ENCODE data around the gene CRYAB.

Gene CRYAB

GRCh38 chr11:111923951-111924350, 12.4 kb upstream of the CRYAB start:
- peak overlapping the region in 1 of 2 donors; percentile 42 for H3K4me3 ChIP-seq
- no peaks in the 10 kb centered on the region for H3K9me3 ChIP-seq
- H3K4me1 ChIP-seq: peaks cover 0 to 59% (median 36%) of the 10 kb centered on the region in 4 donors
- no peak for DNase-seq
- peaks cover 0 to 4% (median 4%) of the 10 kb centered on the region in 3 donors for H3K36me3 ChIP-seq
- no peaks in the 10 kb centered on the region for H3K27me3 ChIP-seq
- peak overlapping the region; percentile 87 to 89 for H3K27ac ChIP-seq
- no peak for TF ChIP-seq CTCF (IDR thresholded peaks at IDR 0.05)
- intact Hi-C loops (cut with DNase I; ENCODE audit: low total_unique reads): no loop called here

GRCh38 chr11:111923351-111923788, 11.8 kb upstream of the CRYAB start:
- TF ChIP-seq CTCF (IDR thresholded peaks at IDR 0.05): no peak
- Histone ChIP-seq H3K36me3 (peaks cover 0 to 5% (median 4%) of the 10 kb centered on the region in 3 donors), H3K4me3 (peak overlapping the region; percentile 24 to 42), H3K27me3 (no peaks in the 10 kb centered on the region), H3K9me3 (no peaks in the 10 kb centered on the region), H3K4me1 (peaks cover 0 to 65% (median 39%) of the 10 kb centered on the region in 4 donors), H3K27ac (peak overlapping the region; percentile 87 to 89)
- peak in 1 of 2 donors; percentile 68 for DNase-seq
- intact Hi-C loops (cut with DNase I; ENCODE audit: low total_unique reads): no loop called here

- peak in 1 of 2 donors; percentile 72 for DNase-seq
- peak overlapping the region; percentile 87 to 89 for H3K27ac ChIP-seq
- H3K4me3 ChIP-seq: peak overlapping the region; percentile 24 to 42
- TF ChIP-seq CTCF (IDR thresholded peaks at IDR 0.05): no peak
- H3K9me3 ChIP-seq: no peaks in the 10 kb centered on the region
- H3K36me3 ChIP-seq: peaks cover 0 to 5% (median 4%) of the 10 kb centered on the region in 3 donors
- intact Hi-C loops (cut with DNase I; ENCODE audit: low total_unique reads): no loop called here
- no peaks in the 10 kb centered on the region for H3K27me3 ChIP-seq
- peaks cover 0 to 71% (median 40%) of the 10 kb centered on the region in 4 donors for H3K4me1 ChIP-seq
Measured at GRCh38 chr11:111922803-111923202, 11.2 kb upstream of the CRYAB start.

GRCh38 chr11:111921541-111922230, 10.1 kb upstream of the CRYAB start:
- DNase-seq: no peak
- H3K36me3 ChIP-seq: peaks cover 0 to 5% (median 4%) of the 10 kb centered on the region in 3 donors
- peaks cover 0 to 73% (median 38%) of the 10 kb centered on the region in 4 donors for H3K4me1 ChIP-seq
- H3K4me3 ChIP-seq: no peak overlapping the region
- peak overlapping the region in 1 of 2 donors; percentile 89 for H3K27ac ChIP-seq
- intact Hi-C loops (cut with DNase I; ENCODE audit: low total_unique reads): no loop called here
- no peaks in the 10 kb centered on the region for H3K9me3 ChIP-seq
- no peaks in the 10 kb centered on the region for H3K27me3 ChIP-seq
- TF ChIP-seq CTCF (IDR thresholded peaks at IDR 0.05): no peak

- no peak for DNase-seq
- peaks cover 0 to 5% (median 4%) of the 10 kb centered on the region in 3 donors for H3K36me3 ChIP-seq
- no peaks in the 10 kb centered on the region for H3K9me3 ChIP-seq
- H3K27ac ChIP-seq: peak overlapping the region; percentile 10 to 89
- H3K27me3 ChIP-seq: no peaks in the 10 kb centered on the region
- H3K4me1 ChIP-seq: peaks cover 0 to 72% (median 32%) of the 10 kb centered on the region in 4 donors
- no peak overlapping the region for H3K4me3 ChIP-seq
- intact Hi-C loops (cut with DNase I; ENCODE audit: low total_unique reads): no loop called here
- TF ChIP-seq CTCF (IDR thresholded peaks at IDR 0.05): no peak
Measured at GRCh38 chr11:111920908-111921307, 9.3 kb upstream of the CRYAB start.
